Activated CD8-positive, alpha-beta T cell treated with anti-CD3 and anti-CD28 coated beads for 36 hours (primary cell): ENCODE results near the gene SLC2A2. TPM values are rescaled to one million over a fixed set of nuclear protein-coding genes. Genes with fewer than 3 reads are reported as not detected.

ENCODE experiments used
- ATAC-seq: fragments of 200-7000 bp; cut with Tn5 transposase; one replicate; pipeline ENCODE4 v1.10.0; 2021; ENCODE audit warnings: mild to moderate bottlenecking, moderate library complexity
- CTCF ChIA-PET: fragments of 350-600 bp; sonication (Branson Sonifier 250); formaldehyde crosslinking; loops from one replicate; lab custom pipeline; 2021; ENCODE audit warnings: antibody characterized with exemption; lab: Charles Lee
- POLR2A ChIA-PET: fragments of 350-600 bp; sonication (Branson Sonifier 250); formaldehyde crosslinking; loops from one replicate; lab custom pipeline; 2021; ENCODE audit warnings: antibody characterized with exemption; lab: Charles Lee
- DNase-seq: peaks from one replicate; pipeline ENCODE4 v3.0.0-alpha.2; 2020
- H3K27ac Mint-ChIP-seq: one replicate; pipeline ENCODE4 v1.8.0; 2021; ENCODE audit warnings: mild to moderate bottlenecking, mixed read lengths
- H3K27me3 Mint-ChIP-seq: one replicate; pipeline ENCODE4 v1.8.0; 2021; ENCODE audit warnings: mixed read lengths
- H3K36me3 Mint-ChIP-seq: one replicate; pipeline ENCODE4 v1.8.0; 2021; ENCODE audit warnings: low read depth, mixed read lengths
- H3K4me1 Mint-ChIP-seq: one replicate; pipeline ENCODE4 v1.8.0; 2021; ENCODE audit warnings: low read depth, mixed read lengths
- H3K4me3 Mint-ChIP-seq: one replicate; pipeline ENCODE4 v1.8.0; 2021; ENCODE audit warnings: mild to moderate bottlenecking, moderate library complexity, mixed read lengths
- H3K9me3 Mint-ChIP-seq: one replicate; pipeline ENCODE4 v1.8.0; 2021; ENCODE audit warnings: mixed read lengths
- intact Hi-C: fragments of 100-400 bp; cut with micrococcal nuclease; formaldehyde crosslinking; loops from one replicate; pipeline ENCODE4 v1.10.0; 2022
- total RNA-seq, 2 experiments: library from RNA; stranded (reverse); gene quantifications; one replicate each; pipeline ENCODE4 v1.2.3, GENCODE V29; 2021
- TF ChIP-seq, protein P1 (sequence below): fragments of 200-600 bp; IDR thresholded peaks from one replicate; pipeline ENCODE4 v1.8.0; 2022; ENCODE audit warnings: antibody characterized with exemption, mild to moderate bottlenecking

Gene SLC2A2
- total RNA-seq, 2 experiments from 2014 or later, result not detected

DNA sequence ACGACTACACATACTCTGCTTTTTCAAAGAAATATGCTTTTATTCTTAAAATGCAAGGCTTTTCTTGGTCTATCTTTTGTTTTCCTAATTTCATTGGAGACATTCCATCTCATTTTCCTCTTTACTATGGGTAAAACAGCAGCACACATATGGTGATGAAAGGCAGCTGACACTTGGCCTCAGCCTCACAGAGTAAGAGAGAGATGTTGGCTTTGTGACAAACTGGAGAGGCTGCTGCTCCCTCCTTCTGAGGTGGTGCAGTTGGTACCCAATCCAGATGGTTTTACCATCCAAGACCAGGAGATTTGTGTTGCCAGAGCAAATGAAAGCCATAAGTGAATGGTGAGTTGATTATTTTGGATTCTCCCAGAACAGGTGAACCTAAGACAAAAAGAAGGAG lies 13.2 kb upstream of the SLC2A2 start:
- intact Hi-C loops, result no loop called here
- CTCF ChIA-PET, result no interaction called here

DNA sequence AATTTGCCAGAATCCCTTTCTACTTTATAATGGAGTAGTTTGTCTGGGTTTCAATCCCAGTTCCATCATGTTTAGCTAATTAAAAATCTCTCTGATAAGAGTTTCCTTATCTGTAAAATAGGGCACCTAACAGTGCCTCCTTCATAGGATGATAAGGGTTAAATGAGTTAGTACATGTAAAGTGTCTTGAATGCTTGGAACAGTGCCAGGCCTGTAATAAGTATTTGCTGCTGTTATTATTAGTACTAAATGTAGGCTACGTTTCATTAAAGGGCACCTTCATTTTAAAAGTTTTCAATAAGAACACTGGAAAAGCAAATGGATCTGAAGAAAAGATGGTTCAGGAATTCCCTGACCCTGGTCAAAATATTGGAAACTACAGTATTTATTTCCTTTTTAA lies 11.8 kb upstream of the SLC2A2 start:
- H3K4me3 Mint-ChIP-seq, result no peak overlapping the region
- no peak overlapping the region for H3K27ac Mint-ChIP-seq
- ChIA-PET POLR2A (no interaction called here), CTCF (no interaction called here)
- no peaks in the 10 kb centered on the region for H3K4me1 Mint-ChIP-seq
- H3K27me3 Mint-ChIP-seq, result peaks cover 29% of the 10 kb centered on the region
- no peak for DNase-seq
- intact Hi-C loops, result no loop called here
- no peaks in the 10 kb centered on the region for H3K9me3 Mint-ChIP-seq
- no peak for ATAC-seq
- no peaks in the 10 kb centered on the region for H3K36me3 Mint-ChIP-seq
- TF ChIP-seq, protein P1, sequence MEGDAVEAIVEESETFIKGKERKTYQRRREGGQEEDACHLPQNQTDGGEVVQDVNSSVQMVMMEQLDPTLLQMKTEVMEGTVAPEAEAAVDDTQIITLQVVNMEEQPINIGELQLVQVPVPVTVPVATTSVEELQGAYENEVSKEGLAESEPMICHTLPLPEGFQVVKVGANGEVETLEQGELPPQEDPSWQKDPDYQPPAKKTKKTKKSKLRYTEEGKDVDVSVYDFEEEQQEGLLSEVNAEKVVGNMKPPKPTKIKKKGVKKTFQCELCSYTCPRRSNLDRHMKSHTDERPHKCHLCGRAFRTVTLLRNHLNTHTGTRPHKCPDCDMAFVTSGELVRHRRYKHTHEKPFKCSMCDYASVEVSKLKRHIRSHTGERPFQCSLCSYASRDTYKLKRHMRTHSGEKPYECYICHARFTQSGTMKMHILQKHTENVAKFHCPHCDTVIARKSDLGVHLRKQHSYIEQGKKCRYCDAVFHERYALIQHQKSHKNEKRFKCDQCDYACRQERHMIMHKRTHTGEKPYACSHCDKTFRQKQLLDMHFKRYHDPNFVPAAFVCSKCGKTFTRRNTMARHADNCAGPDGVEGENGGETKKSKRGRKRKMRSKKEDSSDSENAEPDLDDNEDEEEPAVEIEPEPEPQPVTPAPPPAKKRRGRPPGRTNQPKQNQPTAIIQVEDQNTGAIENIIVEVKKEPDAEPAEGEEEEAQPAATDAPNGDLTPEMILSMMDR, result no peak

More for the DNA sequence above, 13.2 kb upstream of the SLC2A2 start:
- TF ChIP-seq, protein P1, result no peak
- H3K4me3 Mint-ChIP-seq, result no peak overlapping the region
- H3K9me3 Mint-ChIP-seq, result no peaks in the 10 kb centered on the region
- H3K36me3 Mint-ChIP-seq, result no peaks in the 10 kb centered on the region
- DNase-seq (no peak), ATAC-seq (no peak)
- no peaks in the 10 kb centered on the region for H3K4me1 Mint-ChIP-seq
- no peak overlapping the region for H3K27ac Mint-ChIP-seq
- peaks cover 33% of the 10 kb centered on the region for H3K27me3 Mint-ChIP-seq
- POLR2A ChIA-PET, result no interaction called here

DNA sequence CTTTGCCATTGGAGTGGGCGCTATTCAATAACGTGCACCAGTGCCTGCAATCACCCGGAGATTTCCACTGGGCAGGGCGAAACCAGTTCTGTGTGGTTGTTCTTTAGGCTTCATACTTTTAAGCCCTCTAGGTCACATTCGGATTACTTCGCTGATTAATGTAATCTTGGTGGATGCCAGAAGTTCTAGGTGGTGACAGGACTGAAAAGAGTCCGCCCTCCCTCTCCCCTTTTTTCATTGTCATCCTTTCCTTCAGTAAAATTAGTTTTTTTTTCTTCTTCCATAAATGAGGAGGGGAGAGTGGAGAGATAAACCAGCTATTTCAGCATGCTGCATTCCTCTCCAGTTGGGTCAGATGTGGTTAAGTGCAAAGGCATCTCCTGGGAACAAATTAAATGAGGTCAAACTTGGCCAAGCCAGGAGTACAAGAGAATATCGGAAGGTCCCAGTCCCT lies 2.3 kb upstream of the SLC2A2 start:
- POLR2A ChIA-PET, result no interaction called here
- intact Hi-C loops, result no loop called here
- Mint-ChIP-seq H3K27me3 (peaks cover 17% of the 10 kb centered on the region), H3K27ac (no peak overlapping the region), H3K4me3 (no peak overlapping the region), H3K36me3 (no peaks in the 10 kb centered on the region), H3K4me1 (peaks cover 4% of the 10 kb centered on the region), H3K9me3 (no peaks in the 10 kb centered on the region)
- ATAC-seq (no peak), DNase-seq (no peak)
- TF ChIP-seq, protein P1, result no peak
- CTCF ChIA-PET, result interaction anchor here (0.6 to 1.2 kb wide), 2 partner anchors 11 to 176 kb away, joined by 3 read pairs; no protein-coding TSS in a partner anchor

DNA sequence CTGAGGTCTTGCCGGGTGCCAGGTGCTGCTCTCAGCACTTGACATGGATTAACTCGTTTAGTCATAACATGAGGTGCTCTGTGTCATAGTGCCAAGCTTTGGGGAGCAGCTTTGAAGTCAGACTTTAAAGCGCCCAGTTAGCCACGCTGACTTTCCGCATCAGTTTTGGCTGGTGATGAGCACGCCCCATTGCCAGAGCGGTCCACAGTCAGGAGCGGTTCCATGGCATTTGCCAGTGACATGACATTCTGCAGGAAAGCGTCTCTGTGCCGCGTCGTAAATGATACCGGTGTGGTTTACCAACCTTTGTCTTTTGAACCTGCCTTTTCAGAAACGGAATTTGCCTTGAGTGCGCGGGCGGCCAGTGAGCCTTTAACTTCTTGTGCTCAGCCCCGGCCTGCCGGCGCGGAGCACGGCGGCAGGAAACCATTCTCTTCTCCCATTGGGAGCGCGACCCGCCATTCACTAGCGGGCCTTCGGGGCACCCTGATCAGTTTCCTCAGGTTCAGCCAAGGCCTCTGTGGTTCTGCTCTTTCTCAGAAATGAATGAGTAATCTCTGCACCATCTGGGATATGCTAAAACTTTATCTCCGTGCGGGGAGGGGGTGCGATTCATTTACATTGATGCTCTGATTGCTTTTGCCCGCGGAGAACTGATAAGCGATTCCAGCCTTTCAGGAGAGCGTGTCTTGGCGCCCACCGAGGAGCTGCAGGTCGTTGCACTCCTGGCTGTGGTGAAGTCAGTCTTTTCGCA lies 1.7 kb upstream of the SLC2A2 start:
- Mint-ChIP-seq H3K4me3 (no peak overlapping the region), H3K9me3 (no peaks in the 10 kb centered on the region), H3K36me3 (no peaks in the 10 kb centered on the region), H3K27ac (peak overlapping the region; percentile 24), H3K27me3 (peaks cover 16% of the 10 kb centered on the region), H3K4me1 (peaks cover 4% of the 10 kb centered on the region)
- intact Hi-C loops, result no loop called here
- TF ChIP-seq, protein P1, result no peak
- CTCF ChIA-PET, result interaction anchor here (0.6 to 1.9 kb wide), 4 partner anchors 10 to 176 kb away, joined by 3 to 9 read pairs (median 3); no protein-coding TSS in a partner anchor
- POLR2A ChIA-PET, result no interaction called here
- ATAC-seq (peak; percentile 96), DNase-seq (peak; percentile 90)

DNA sequence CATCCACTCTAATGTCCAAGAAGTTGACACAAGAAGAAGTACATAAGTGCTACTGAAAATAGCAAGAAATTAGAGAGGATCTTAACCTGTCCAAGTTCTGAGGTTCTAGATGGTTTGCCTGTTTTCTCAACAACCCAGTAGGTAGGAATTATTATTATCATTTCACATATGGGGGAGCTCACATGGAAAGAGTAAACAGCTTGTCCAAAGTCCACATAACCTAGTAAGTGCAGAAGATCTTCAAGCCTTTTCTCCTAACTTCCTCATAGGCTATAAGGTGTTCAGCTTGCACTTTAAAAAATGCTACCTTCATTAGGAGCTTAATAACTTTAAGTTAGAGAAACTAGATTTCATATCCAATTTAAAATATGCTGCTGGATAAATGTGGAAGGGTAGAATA lies 3.0 kb downstream of the SLC2A2 start:
- H3K36me3 Mint-ChIP-seq, result no peaks in the 10 kb centered on the region
- no peak for DNase-seq
- no peak overlapping the region for H3K4me3 Mint-ChIP-seq
- H3K9me3 Mint-ChIP-seq, result no peaks in the 10 kb centered on the region
- no peak for ATAC-seq
- peaks cover 20% of the 10 kb centered on the region for H3K27me3 Mint-ChIP-seq
- H3K27ac Mint-ChIP-seq, result no peak overlapping the region
- TF ChIP-seq, protein P1, result no peak
- POLR2A ChIA-PET, result no interaction called here
- intact Hi-C loops, result no loop called here
- peaks cover 4% of the 10 kb centered on the region for H3K4me1 Mint-ChIP-seq
- CTCF ChIA-PET, result interaction anchor here (1.2 kb wide), 2 partner anchors 12 to 1318 kb away, joined by 3 to 4 read pairs; no protein-coding TSS in a partner anchor
